Measurements from ENCODE around the gene MAP3K14.

DNA sequence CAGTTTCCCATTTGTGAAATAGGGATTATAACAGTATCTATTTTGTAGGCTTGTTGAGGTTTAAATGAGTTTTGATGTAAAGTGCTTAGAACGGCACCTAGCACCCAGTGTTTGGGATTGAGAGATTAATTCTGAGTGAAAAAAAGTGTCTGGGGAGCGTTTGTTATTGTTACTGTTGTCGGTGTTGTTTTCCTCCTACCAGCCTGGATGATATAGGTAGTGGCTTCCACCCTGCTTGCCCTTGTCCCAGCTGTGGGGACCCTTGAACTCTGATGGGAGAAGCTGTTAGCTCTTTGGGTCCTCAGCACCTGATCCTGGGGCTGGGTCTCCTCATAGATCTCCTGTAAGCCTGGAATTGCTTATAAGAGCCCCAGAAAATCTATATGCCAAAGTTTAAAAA lies 90.2 kb downstream of the MAP3K14 start:
- no peak for TF ChIP-seq GABPA (IDR thresholded peaks at IDR 0.05 in 1 of 2, conservative IDR thresholded peaks at IDR 0.05 in 1 of 2)
- TF ChIP-seq, protein P1, sequence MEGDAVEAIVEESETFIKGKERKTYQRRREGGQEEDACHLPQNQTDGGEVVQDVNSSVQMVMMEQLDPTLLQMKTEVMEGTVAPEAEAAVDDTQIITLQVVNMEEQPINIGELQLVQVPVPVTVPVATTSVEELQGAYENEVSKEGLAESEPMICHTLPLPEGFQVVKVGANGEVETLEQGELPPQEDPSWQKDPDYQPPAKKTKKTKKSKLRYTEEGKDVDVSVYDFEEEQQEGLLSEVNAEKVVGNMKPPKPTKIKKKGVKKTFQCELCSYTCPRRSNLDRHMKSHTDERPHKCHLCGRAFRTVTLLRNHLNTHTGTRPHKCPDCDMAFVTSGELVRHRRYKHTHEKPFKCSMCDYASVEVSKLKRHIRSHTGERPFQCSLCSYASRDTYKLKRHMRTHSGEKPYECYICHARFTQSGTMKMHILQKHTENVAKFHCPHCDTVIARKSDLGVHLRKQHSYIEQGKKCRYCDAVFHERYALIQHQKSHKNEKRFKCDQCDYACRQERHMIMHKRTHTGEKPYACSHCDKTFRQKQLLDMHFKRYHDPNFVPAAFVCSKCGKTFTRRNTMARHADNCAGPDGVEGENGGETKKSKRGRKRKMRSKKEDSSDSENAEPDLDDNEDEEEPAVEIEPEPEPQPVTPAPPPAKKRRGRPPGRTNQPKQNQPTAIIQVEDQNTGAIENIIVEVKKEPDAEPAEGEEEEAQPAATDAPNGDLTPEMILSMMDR (IDR thresholded peaks at IDR 0.05; ENCODE audit: low read depth, low read length, missing input control), result no peak
- no peak for TF ChIP-seq NR2F2 (IDR thresholded peaks at IDR 0.05)
- TF ChIP-seq, protein P2, sequence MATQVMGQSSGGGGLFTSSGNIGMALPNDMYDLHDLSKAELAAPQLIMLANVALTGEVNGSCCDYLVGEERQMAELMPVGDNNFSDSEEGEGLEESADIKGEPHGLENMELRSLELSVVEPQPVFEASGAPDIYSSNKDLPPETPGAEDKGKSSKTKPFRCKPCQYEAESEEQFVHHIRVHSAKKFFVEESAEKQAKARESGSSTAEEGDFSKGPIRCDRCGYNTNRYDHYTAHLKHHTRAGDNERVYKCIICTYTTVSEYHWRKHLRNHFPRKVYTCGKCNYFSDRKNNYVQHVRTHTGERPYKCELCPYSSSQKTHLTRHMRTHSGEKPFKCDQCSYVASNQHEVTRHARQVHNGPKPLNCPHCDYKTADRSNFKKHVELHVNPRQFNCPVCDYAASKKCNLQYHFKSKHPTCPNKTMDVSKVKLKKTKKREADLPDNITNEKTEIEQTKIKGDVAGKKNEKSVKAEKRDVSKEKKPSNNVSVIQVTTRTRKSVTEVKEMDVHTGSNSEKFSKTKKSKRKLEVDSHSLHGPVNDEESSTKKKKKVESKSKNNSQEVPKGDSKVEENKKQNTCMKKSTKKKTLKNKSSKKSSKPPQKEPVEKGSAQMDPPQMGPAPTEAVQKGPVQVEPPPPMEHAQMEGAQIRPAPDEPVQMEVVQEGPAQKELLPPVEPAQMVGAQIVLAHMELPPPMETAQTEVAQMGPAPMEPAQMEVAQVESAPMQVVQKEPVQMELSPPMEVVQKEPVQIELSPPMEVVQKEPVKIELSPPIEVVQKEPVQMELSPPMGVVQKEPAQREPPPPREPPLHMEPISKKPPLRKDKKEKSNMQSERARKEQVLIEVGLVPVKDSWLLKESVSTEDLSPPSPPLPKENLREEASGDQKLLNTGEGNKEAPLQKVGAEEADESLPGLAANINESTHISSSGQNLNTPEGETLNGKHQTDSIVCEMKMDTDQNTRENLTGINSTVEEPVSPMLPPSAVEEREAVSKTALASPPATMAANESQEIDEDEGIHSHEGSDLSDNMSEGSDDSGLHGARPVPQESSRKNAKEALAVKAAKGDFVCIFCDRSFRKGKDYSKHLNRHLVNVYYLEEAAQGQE (IDR thresholded peaks at IDR 0.05), result no peak
- TF ChIP-seq, protein P3, sequence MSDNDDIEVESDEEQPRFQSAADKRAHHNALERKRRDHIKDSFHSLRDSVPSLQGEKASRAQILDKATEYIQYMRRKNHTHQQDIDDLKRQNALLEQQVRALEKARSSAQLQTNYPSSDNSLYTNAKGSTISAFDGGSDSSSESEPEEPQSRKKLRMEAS (IDR thresholded peaks at IDR 0.05), result no peak

Measured in liver (tissue), 3 donors.